ENCODE measurements around the gene GTF2F1.

DNA sequence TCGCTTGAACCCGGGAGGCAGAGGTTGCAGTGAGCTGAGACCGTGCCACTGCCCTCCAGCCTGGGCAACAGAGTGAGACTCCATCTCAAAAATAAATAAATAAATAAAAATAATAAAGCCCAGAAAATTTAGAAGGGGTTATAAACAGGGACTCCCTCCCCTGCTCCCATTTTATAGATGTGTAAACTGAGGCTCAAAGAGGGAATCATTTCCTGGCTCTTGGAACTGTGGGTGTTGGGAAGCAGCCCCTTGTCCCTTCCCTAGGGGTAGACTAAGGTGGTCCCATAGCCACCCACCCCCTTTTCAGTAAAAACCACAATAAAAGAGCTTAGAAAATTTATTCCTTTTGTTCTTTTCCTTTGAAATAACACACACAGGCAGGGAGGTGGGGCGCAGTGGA lies 46.8 kb upstream of the GTF2F1 start:
- TF ChIP-seq, protein P1, sequence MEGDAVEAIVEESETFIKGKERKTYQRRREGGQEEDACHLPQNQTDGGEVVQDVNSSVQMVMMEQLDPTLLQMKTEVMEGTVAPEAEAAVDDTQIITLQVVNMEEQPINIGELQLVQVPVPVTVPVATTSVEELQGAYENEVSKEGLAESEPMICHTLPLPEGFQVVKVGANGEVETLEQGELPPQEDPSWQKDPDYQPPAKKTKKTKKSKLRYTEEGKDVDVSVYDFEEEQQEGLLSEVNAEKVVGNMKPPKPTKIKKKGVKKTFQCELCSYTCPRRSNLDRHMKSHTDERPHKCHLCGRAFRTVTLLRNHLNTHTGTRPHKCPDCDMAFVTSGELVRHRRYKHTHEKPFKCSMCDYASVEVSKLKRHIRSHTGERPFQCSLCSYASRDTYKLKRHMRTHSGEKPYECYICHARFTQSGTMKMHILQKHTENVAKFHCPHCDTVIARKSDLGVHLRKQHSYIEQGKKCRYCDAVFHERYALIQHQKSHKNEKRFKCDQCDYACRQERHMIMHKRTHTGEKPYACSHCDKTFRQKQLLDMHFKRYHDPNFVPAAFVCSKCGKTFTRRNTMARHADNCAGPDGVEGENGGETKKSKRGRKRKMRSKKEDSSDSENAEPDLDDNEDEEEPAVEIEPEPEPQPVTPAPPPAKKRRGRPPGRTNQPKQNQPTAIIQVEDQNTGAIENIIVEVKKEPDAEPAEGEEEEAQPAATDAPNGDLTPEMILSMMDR (IDR thresholded peaks at IDR 0.05), result no peak
- TF ChIP-seq MXI1 (IDR thresholded peaks at IDR 0.05; ENCODE audit: low read depth, low read length) (no peak), EZH2phosphoT487 (IDR thresholded peaks at IDR 0.05; ENCODE audit: borderline replicate concordance, low read depth) (no peak), RFX5 (IDR thresholded peaks at IDR 0.05; ENCODE audit: low read length) (no peak), TAF1 (IDR thresholded peaks at IDR 0.05; ENCODE audit: borderline replicate concordance, low read depth, low read length) (no peak), POLR2AphosphoS5 (IDR thresholded peaks at IDR 0.05; ENCODE audit: low read depth, low read length) (no peak), RXRA (IDR thresholded peaks at IDR 0.05; ENCODE audit: borderline replicate concordance, low read depth) (no peak), CHD2 (IDR thresholded peaks at IDR 0.05; ENCODE audit: low read length, partially characterized antibody) (no peak)
- TF ChIP-seq, protein P2, sequence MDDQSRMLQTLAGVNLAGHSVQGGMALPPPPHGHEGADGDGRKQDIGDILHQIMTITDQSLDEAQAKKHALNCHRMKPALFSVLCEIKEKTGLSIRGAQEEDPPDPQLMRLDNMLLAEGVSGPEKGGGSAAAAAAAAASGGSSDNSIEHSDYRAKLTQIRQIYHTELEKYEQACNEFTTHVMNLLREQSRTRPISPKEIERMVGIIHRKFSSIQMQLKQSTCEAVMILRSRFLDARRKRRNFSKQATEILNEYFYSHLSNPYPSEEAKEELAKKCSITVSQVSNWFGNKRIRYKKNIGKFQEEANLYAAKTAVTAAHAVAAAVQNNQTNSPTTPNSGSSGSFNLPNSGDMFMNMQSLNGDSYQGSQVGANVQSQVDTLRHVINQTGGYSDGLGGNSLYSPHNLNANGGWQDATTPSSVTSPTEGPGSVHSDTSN (IDR thresholded peaks at IDR 0.05), result no peak
